ENCODE measurements around the gene DUSP7.

DNA sequence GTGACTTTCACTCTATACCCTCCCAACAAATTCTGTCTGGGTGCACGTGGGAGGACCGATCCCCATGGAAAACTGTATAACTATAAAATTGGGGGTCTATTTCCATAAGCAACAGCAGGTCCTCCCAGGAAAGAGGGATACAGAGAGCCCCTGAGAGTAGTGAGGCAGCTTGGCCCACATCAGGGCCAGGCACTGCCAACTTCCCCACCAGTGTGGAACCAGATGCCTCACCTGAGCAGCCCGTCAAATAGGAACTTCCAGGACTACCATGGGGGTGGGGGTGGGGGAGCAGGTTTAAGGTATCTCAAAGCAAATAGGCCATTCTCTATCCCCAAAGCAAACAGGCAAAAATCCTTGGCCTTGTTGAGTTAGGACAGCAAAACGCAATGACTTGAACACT is 33.3 kb upstream of the DUSP7 start:
- TF ChIP-seq POLR2AphosphoS5 (IDR thresholded peaks at IDR 0.05; ENCODE audit: insufficient read depth, low read depth, low read length) (no peak), POLR2A (IDR thresholded peaks at IDR 0.05; ENCODE audit: low read depth, low read length) (no peak), MYC (IDR thresholded peaks at IDR 0.05; ENCODE audit: low read depth, low read length) (no peak)
- TF ChIP-seq, protein P1, sequence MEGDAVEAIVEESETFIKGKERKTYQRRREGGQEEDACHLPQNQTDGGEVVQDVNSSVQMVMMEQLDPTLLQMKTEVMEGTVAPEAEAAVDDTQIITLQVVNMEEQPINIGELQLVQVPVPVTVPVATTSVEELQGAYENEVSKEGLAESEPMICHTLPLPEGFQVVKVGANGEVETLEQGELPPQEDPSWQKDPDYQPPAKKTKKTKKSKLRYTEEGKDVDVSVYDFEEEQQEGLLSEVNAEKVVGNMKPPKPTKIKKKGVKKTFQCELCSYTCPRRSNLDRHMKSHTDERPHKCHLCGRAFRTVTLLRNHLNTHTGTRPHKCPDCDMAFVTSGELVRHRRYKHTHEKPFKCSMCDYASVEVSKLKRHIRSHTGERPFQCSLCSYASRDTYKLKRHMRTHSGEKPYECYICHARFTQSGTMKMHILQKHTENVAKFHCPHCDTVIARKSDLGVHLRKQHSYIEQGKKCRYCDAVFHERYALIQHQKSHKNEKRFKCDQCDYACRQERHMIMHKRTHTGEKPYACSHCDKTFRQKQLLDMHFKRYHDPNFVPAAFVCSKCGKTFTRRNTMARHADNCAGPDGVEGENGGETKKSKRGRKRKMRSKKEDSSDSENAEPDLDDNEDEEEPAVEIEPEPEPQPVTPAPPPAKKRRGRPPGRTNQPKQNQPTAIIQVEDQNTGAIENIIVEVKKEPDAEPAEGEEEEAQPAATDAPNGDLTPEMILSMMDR (IDR thresholded peaks at IDR 0.05; ENCODE audit: extremely low read depth in 1 of 2, insufficient read depth in 1 of 2, low read depth in 1 of 2, low read length in 2 of 2), result no peak
